Stimulated activated CD8-positive, alpha-beta memory T cell treated with anti-CD3 and anti-CD28 coated beads, Interleukin-7, amount 100 ng/mL, for 1 hour (primary cell): ENCODE results near the gene NSUN6.
"Not testable (repeated sequence)": the region's sequence is repeated elsewhere in the genome, so short reads cannot be mapped to it uniquely, and the experiment has no call there.

Experiments
- DNase-seq, 2 donors: peaks; one replicate each; pipeline ENCODE4 v3.0.0-alpha.2; 2020; ENCODE audit warnings: low read depth in 2 of 2

NSUN6 gene

GRCh38 chr10:18607503-18608378 is 43.6 kb downstream of the NSUN6 start:
- no peak for DNase-seq

GRCh38 chr10:18606051-18606695 is 45.2 kb downstream of the NSUN6 start:
- DNase-seq, result no peak

GRCh38 chr10:18601321-18601720 is 50.1 kb downstream of the NSUN6 start:
- DNase-seq, result no peak

- DNase-seq, result no peak
Measured at GRCh38 chr10:18599392-18599791, 52.0 kb downstream of the NSUN6 start.

- no peak for DNase-seq
Measured at GRCh38 chr10:18594574-18595156, 56.7 kb downstream of the NSUN6 start.

GRCh38 chr10:18591141-18591540 is 60.2 kb downstream of the NSUN6 start:
- DNase-seq, result not testable (repeated sequence)

GRCh38 chr10:18586637-18587036 is 64.8 kb downstream of the NSUN6 start:
- DNase-seq, result not testable (repeated sequence)

- DNase-seq, result no peak
Measured at GRCh38 chr10:18583575-18584270, 67.7 kb downstream of the NSUN6 start.

- no peak for DNase-seq
Measured at GRCh38 chr10:18582803-18583202, 68.6 kb downstream of the NSUN6 start.

- DNase-seq, result no peak
Measured at GRCh38 chr10:18577823-18578685, 73.3 kb downstream of the NSUN6 start.

- DNase-seq, result no peak
Measured at GRCh38 chr10:18576586-18576985, 74.8 kb downstream of the NSUN6 start.

- DNase-seq, result no peak
Measured at GRCh38 chr10:18572959-18573561, 78.3 kb downstream of the NSUN6 start.

GRCh38 chr10:18571780-18572179 is 79.6 kb downstream of the NSUN6 start:
- DNase-seq, result no peak

GRCh38 chr10:18571076-18571475 is 80.3 kb downstream of the NSUN6 start:
- DNase-seq, result no peak

GRCh38 chr10:18570386-18570785 is 81.0 kb downstream of the NSUN6 start:
- DNase-seq, result not testable (repeated sequence)

GRCh38 chr10:18567343-18567856 is 84.0 kb downstream of the NSUN6 start:
- no peak for DNase-seq

- DNase-seq, result no peak
Measured at GRCh38 chr10:18566177-18566576, 85.2 kb downstream of the NSUN6 start.

GRCh38 chr10:18565006-18565405 is 86.4 kb downstream of the NSUN6 start:
- no peak for DNase-seq

GRCh38 chr10:18563003-18563726 is 88.2 kb downstream of the NSUN6 start:
- no peak for DNase-seq
